Measurements from ENCODE around the gene HTR4. TPM values are rescaled to one million over a fixed set of nuclear protein-coding genes. Genes with fewer than 3 reads are reported as not detected.

The HTR4 gene
- total RNA-seq, result not detected in 2 replicates

GRCh38 chr5:148653836-148654781 lies at the start of gene HTR4:
HTR4 (minus strand) TSS chr5:148654527; CDS start chr5:148637014, 17,513 bp downstream.

Other genes with a start within 250 kb of the HTR4 start
- 2.9 and 9.4 TPM in 2 replicates for gene ADRB2, start 172.1 kb upstream of the HTR4 start, total RNA-seq